Keratinocyte (primary cell): Measurements from ENCODE around the gene HOXB6. TPM values are rescaled to one million over a fixed set of nuclear protein-coding genes. Genes with fewer than 3 reads are reported as not detected.

Source experiments
- DNase-seq: peaks from one replicate; pipeline ENCODE4 v3.0.0-alpha.2; 2011; ENCODE audit warnings: low read depth, missing footprints, low spot score
- FAIRE-seq: peaks from 2 replicates; lab custom pipeline; 2011; peaks lifted over from hg19 to GRCh38; lab: Jason Lieb, UNC
- H2AFZ ChIP-seq: 2 replicates; pipeline ENCODE4 v1.6.0; 2012; ENCODE audit warnings: low read length, control low read depth, inconsistent platforms; ENCODE audit not compliant: control insufficient read depth
- H3K27ac ChIP-seq: 2 replicates; pipeline ENCODE4 v1.5.1; 2011; ENCODE audit warnings: low read length; ENCODE audit not compliant: control insufficient read depth, insufficient read depth
- H3K27me3 ChIP-seq: 3 replicates; pipeline ENCODE4 v1.6.0; 2011; ENCODE audit warnings: low read length; ENCODE audit not compliant: control insufficient read depth, insufficient read depth; ENCODE audit errors: extremely low read depth
- H3K36me3 ChIP-seq, 2 experiments: 2 replicates in 1 of 2; 3 replicates in 1 of 2; pipeline ENCODE4 v1.5.1; 2011; ENCODE audit warnings: low read length in 2 of 2, mild to moderate bottlenecking in 1 of 2; ENCODE audit not compliant: control insufficient read depth in 2 of 2, insufficient read depth in 2 of 2; ENCODE audit errors: extremely low read depth in 1 of 2
- H3K4me1 ChIP-seq: 3 replicates; pipeline ENCODE4 v1.5.1; 2011; ENCODE audit warnings: low read length; ENCODE audit not compliant: control insufficient read depth, insufficient read depth; ENCODE audit errors: extremely low read depth
- H3K4me2 ChIP-seq: 3 replicates; pipeline ENCODE4 v1.6.0; 2011; ENCODE audit warnings: low read depth, low read length; ENCODE audit not compliant: control insufficient read depth, insufficient read depth; ENCODE audit errors: extremely low read depth
- H3K4me3 ChIP-seq, 3 experiments: fragments of 200-600 bp in 1 of 3; sonication (generic) in 1 of 3; 2 replicates in 2 of 3; 3 replicates in 1 of 3; pipeline ENCODE4 v1.5.1; 2011 to 2016; ENCODE audit warnings: low read length in 3 of 3, mild to moderate bottlenecking in 3 of 3, control low read depth in 2 of 3, inconsistent platforms in 1 of 3, low read depth in 1 of 3, mixed read lengths in 1 of 3, mixed run types in 1 of 3, moderate library complexity in 1 of 3; ENCODE audit not compliant: control insufficient read depth in 2 of 3, insufficient read depth in 2 of 3; ENCODE audit errors: extremely low read depth in 1 of 3
- H3K79me2 ChIP-seq: 2 replicates; pipeline ENCODE4 v1.6.0; 2012; ENCODE audit warnings: low read length; ENCODE audit not compliant: control insufficient read depth, insufficient read depth
- H3K9ac ChIP-seq: 3 replicates; pipeline ENCODE4 v1.6.0; 2011; ENCODE audit warnings: low read length; ENCODE audit not compliant: control insufficient read depth, insufficient read depth; ENCODE audit errors: extremely low read depth
- H3K9me1 ChIP-seq: 3 replicates; pipeline ENCODE4 v1.6.0; 2011; ENCODE audit warnings: low read length; ENCODE audit not compliant: control insufficient read depth, insufficient read depth; ENCODE audit errors: extremely low read depth
- H3K9me3 ChIP-seq: 2 replicates; pipeline ENCODE4 v1.5.1; 2012; ENCODE audit warnings: low read depth, low read length; ENCODE audit not compliant: control insufficient read depth
- H4K20me1 ChIP-seq: 3 replicates; pipeline ENCODE4 v1.6.0; 2011; ENCODE audit warnings: low read length; ENCODE audit not compliant: control insufficient read depth, insufficient read depth; ENCODE audit errors: extremely low read depth
- EZH2 ChIP-seq: IDR thresholded peaks from one replicate; pipeline ENCODE4 v1.6.1; 2012; ENCODE audit warnings: inconsistent platforms, mild to moderate bottlenecking, low read length, moderate library complexity
- dilution Hi-C: fragments of 300-500 bp; cut with MboI; formaldehyde crosslinking; loops from one replicate; pipeline ENCODE4 v1.7.0; 2020; ENCODE audit warnings: low sequenced_read_pairs; ENCODE audit not compliant: extremely low pct_ligation_motif_present
- polyA plus RNA-seq, 5 experiments: library from polyadenylated mRNA; depleted of rRNA in 3 of 5; stranded (reverse) in 3 of 5; stranded (forward) in 1 of 5; unstranded in 1 of 5; fragments of >200 nt; gene quantifications; 1 replicate in 1 of 5; 2 replicates in 3 of 5; 3 replicates in 1 of 5; pipeline versions ENCODE4 v1.2.1 to v1.2.3, GENCODE V29; 2011 to 2012; ENCODE audit warnings: missing spikeins in 2 of 5, low read depth in 1 of 5, low replicate concordance in 1 of 5
- TF ChIP-seq, protein P1 (sequence below), 3 experiments: IDR thresholded peaks in 1 of 3; conservative IDR thresholded peaks in 1 of 3; optimal IDR thresholded peaks in 1 of 3; 2 replicates in 2 of 3; 3 replicates in 1 of 3; pipeline versions ENCODE3 to v1.5.1; 2011; ENCODE audit warnings: low read length in 3 of 3, mild to moderate bottlenecking in 3 of 3, moderate library complexity in 2 of 3, control low read depth in 1 of 3, inconsistent platforms in 1 of 3; ENCODE audit not compliant: insufficient read depth in 2 of 3; ENCODE audit errors: extremely low read depth in 1 of 3

HOXB6 gene
- polyA plus RNA-seq, 1 donor (not counting 4 experiments of a cell fraction or from before 2014, with no cell fraction given): 0.62 TPM

DNA sequence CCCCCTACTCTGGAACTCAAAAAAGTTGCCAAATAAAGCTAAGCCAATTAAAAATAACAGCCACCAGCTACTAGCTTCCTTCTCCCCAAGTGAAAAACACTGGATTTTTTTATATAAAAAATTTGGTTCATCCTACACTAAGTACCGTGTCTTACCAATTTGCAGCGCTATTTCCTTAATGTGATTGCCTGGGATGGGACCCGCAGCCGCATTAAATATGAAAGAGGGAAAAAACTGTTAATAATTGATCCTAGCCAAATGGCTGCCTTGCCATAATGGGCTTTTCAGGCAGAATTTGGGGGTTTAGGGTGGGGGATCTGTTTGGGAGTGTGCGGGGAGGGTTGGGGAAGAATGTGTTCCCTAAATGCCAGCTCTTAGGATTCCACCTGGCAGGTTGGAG, 19.3 kb upstream of the HOXB6 start:
- H3K36me3 ChIP-seq: no peaks in the 10 kb centered on the region
- dilution Hi-C loops: no loop called here
- no peak overlapping the region for H3K4me2 ChIP-seq
- no peak overlapping the region for H3K4me3 ChIP-seq
- H2AFZ ChIP-seq: no peak overlapping the region
- H3K9me1 ChIP-seq: no peaks in the 10 kb centered on the region
- H4K20me1 ChIP-seq: no peaks in the 10 kb centered on the region
- H3K9ac ChIP-seq: no peak overlapping the region
- H3K4me1 ChIP-seq: peaks cover 3% of the 10 kb centered on the region
- TF ChIP-seq, protein P1, sequence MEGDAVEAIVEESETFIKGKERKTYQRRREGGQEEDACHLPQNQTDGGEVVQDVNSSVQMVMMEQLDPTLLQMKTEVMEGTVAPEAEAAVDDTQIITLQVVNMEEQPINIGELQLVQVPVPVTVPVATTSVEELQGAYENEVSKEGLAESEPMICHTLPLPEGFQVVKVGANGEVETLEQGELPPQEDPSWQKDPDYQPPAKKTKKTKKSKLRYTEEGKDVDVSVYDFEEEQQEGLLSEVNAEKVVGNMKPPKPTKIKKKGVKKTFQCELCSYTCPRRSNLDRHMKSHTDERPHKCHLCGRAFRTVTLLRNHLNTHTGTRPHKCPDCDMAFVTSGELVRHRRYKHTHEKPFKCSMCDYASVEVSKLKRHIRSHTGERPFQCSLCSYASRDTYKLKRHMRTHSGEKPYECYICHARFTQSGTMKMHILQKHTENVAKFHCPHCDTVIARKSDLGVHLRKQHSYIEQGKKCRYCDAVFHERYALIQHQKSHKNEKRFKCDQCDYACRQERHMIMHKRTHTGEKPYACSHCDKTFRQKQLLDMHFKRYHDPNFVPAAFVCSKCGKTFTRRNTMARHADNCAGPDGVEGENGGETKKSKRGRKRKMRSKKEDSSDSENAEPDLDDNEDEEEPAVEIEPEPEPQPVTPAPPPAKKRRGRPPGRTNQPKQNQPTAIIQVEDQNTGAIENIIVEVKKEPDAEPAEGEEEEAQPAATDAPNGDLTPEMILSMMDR (optimal IDR thresholded peaks at IDR 0.05 in 1 of 3, IDR thresholded peaks at IDR 0.05 in 1 of 3, conservative IDR thresholded peaks at IDR 0.05 in 1 of 3; ENCODE audit: extremely low read depth in 1 of 3, insufficient read depth in 2 of 3, low read length in 3 of 3): no peak
- TF ChIP-seq EZH2: no peak
- H3K9me3 ChIP-seq: no peaks in the 10 kb centered on the region
- no peak for DNase-seq
- no peaks in the 10 kb centered on the region for H3K79me2 ChIP-seq
- H3K27ac ChIP-seq: no peak overlapping the region
- peaks cover 100% of the 10 kb centered on the region for H3K27me3 ChIP-seq
- FAIRE-seq: no peak

DNA sequence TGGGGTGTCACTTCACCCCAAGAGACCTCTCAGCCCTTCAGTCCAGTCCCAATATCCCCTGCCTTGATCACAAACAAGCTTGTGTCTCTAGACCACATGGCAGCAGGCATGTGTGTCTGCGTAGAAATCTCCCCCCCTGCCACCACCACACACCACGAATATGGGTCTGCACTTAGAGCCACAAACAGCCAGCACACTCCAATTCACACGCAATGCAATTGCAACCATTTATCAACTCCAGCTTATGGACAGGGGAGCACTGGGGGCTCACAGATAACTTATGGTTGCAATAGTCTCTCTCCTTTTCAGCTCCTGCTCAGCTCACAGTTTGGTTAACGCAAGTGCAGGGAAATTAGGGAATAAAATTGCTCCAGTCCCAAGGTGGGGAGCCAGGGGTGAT, 18.8 kb upstream of the HOXB6 start:
- Histone ChIP-seq H4K20me1 (no peaks in the 10 kb centered on the region), H3K4me3 (no peak overlapping the region), H3K27ac (no peak overlapping the region), H3K9me3 (no peaks in the 10 kb centered on the region), H3K4me2 (no peak overlapping the region), H3K9me1 (no peaks in the 10 kb centered on the region), H2AFZ (no peak overlapping the region), H3K36me3 (no peaks in the 10 kb centered on the region), H3K4me1 (peaks cover 3% of the 10 kb centered on the region), H3K79me2 (no peaks in the 10 kb centered on the region), H3K9ac (no peak overlapping the region), H3K27me3 (peaks cover 100% of the 10 kb centered on the region)
- no peak for TF ChIP-seq EZH2
- TF ChIP-seq, protein P1 (optimal IDR thresholded peaks at IDR 0.05 in 1 of 3, IDR thresholded peaks at IDR 0.05 in 1 of 3, conservative IDR thresholded peaks at IDR 0.05 in 1 of 3; ENCODE audit: extremely low read depth in 1 of 3, insufficient read depth in 2 of 3, low read length in 3 of 3): no peak
- FAIRE-seq (no peak), DNase-seq (no peak)
- dilution Hi-C loops: no loop called here
